Retinal pigment epithelial cell (primary cell): Measurements from ENCODE around the gene ANKDD1B.

Experiments used
- DNase-seq: peaks from one replicate; pipeline ENCODE4 v3.0.0-alpha.2; 2010; ENCODE audit warnings: low read depth
- H3K4me3 ChIP-seq: 2 replicates; pipeline ENCODE4 v1.5.1; 2011; ENCODE audit warnings: mild to moderate bottlenecking, low read length, control low read depth, moderate library complexity
- CTCF ChIP-seq: conservative IDR thresholded peaks from 2 replicates; pipeline ENCODE4 v1.5.1; 2011; ENCODE audit warnings: low read depth, low read length, control low read depth, inconsistent platforms

The ANKDD1B gene

GRCh38 chr5:75660678-75661465 lies 49.6 kb downstream of the ANKDD1B start:
- no peak for TF ChIP-seq CTCF
- no peak overlapping the region for H3K4me3 ChIP-seq
- no peak for DNase-seq

- no peak for DNase-seq
- TF ChIP-seq CTCF: no peak
- H3K4me3 ChIP-seq: no peak overlapping the region
These were observed 50.8 kb downstream of the ANKDD1B start for GRCh38 chr5:75662061-75662460.

- TF ChIP-seq CTCF: no peak
- no peak for DNase-seq
- no peak overlapping the region for H3K4me3 ChIP-seq
These were observed 52.5 kb downstream of the ANKDD1B start for GRCh38 chr5:75663579-75664284.

- H3K4me3 ChIP-seq: no peak overlapping the region
- no peak for TF ChIP-seq CTCF
- DNase-seq: no peak
These were observed 53.7 kb downstream of the ANKDD1B start for GRCh38 chr5:75664979-75665378.

- no peak for DNase-seq
- H3K4me3 ChIP-seq: no peak overlapping the region
- peak; percentile 16 for TF ChIP-seq CTCF
These were observed 55.5 kb downstream of the ANKDD1B start for GRCh38 chr5:75666801-75667200.

GRCh38 chr5:75667586-75667985 lies 56.3 kb downstream of the ANKDD1B start:
- peak; percentile 2 for TF ChIP-seq CTCF
- DNase-seq: no peak
- no peak overlapping the region for H3K4me3 ChIP-seq

- DNase-seq: no peak
- no peak for TF ChIP-seq CTCF
- H3K4me3 ChIP-seq: no peak overlapping the region
These were observed 57.2 kb downstream of the ANKDD1B start for GRCh38 chr5:75668445-75668844.
